Measurements from ENCODE around the gene IFITM2.
"Not testable (repeated sequence)": the region's sequence is repeated elsewhere in the genome, so short reads cannot be mapped to it uniquely, and the experiment has no call there.

DNA sequence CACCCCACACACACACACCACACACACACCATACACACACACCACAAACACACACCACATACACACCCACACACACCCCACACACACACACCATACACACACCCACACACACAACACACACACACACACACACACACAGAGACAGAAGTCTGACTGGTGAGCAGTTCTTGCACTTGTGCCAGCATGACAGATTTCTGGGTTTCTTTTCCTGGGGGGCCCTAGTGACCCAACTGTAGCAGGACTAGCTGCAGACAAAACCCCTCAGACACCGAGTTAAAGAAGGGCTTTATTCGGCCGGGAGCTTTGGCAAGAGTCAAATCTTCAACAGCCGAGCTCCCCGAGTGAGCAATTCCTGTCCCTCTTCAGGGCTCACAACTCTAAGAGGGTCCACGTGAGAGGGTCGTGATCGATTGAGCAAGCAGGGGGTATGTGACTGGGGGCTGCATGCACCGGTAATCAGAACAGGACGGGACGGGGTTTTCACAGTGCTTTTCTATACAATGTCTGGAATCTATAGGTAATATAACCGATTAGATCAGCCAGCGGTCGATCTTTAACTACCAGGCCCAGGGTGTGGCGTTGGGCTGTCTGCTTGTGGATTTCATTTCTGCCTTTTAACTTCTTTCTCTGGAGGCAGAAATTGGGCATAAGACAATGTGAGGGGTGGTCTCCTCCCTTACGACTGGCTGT lies 42.6 kb downstream of the IFITM2 start:
- not testable (repeated sequence) for TF ChIP-seq CTCF, POLR2A, POLR2AphosphoS5 (IDR thresholded peaks at IDR 0.05)
